ENCODE data around the gene KDM2B.

GRCh38 chr12:121494093-121494787 is 86.6 kb downstream of the KDM2B start:
- peak in 2 of 3 donors; percentile 54 to 61 for TF ChIP-seq CTCF (IDR thresholded peaks at IDR 0.05)
- no peak for TF ChIP-seq POLR2A (IDR thresholded peaks at IDR 0.05)

Data from breast epithelium (tissue), 3 donors.